Right ventricle myocardium inferior (tissue), 1 donor: ENCODE data around the gene SYAP1. TPM values are rescaled to one million over a fixed set of nuclear protein-coding genes. Genes with fewer than 3 reads are reported as not detected.

Experiments used
- ATAC-seq: fragments of 200-7000 bp; cut with Tn5 transposase; one replicate; pipeline ENCODE4 v1.9.1; 2020; ENCODE audit warnings: mild to moderate bottlenecking, moderate library complexity
- DNase-seq: peaks from one replicate; pipeline ENCODE4 v3.0.0; 2021; ENCODE audit errors: missing footprints
- intact Hi-C: fragments of 100-400 bp; cut with DNase I; formaldehyde crosslinking; loops from one replicate; pipeline ENCODE4 v1.11.0; 2022
- total RNA-seq: library from RNA; stranded (reverse); fragmentation: NEBNext Ultra II Directional; extraction: Animal tissue kit (Norgen Biotek cat#: 25700); gene quantifications from one replicate; pipeline ENCODE4 v1.2.1, GENCODE V29; 2021
- donor health status: DM: no; HTN: yes; CAD: no; lungs with severe emphysema.

The SYAP1 gene
- total RNA-seq, 1 donor from 2014 or later: 19.0 TPM

DNA sequence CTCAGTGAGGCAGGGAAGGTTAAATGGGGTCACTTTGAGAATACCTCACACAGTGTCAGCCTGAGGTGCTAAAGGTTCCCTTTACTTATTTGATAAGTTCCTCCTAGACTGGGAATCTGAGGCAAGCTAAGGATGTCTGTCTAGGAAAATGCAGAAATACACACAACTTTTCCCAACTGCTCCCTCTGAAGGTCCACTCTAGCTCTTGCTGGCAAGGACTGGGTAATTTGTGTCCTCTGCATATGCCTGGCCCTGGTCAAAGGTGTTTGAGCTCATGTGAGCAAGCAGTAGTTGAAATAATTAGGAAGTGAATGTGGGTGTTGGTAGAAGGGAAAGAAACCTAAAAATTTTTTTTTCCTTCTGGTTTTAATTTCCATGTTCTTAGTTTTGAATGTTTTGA, 88.1 kb downstream of the SYAP1 start:
- ATAC-seq: no peak
- intact Hi-C loops: no loop called here
- no peak for DNase-seq

DNA sequence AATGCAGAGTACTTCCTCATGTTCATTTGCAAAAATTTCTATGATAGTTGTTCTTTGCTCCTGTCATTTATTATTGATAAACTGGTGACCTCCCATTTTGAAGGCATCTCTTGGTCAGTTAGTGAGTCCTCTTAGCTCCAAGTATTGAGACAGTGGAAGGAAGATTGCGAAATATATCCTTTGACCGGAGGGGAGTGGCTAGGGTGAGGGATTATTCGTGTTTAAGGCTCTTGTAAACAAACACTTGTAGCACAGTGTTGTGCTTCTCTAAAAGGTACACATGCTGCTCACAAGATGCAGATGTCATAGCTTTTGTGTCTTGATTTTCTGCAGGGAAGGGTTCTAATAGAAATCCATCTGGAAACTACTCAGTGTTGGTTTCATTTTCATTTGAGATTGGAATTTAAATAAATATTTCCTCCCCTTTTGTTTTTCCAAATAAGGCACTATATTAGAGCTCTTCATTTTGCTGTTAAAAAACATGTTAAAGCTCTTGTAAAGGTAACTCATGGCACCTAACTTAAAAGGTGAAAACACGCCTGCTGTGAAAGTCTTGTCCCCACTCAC, 88.6 kb downstream of the SYAP1 start:
- DNase-seq: no peak
- ATAC-seq: peak; percentile 69
- intact Hi-C loops: no loop called here

DNA sequence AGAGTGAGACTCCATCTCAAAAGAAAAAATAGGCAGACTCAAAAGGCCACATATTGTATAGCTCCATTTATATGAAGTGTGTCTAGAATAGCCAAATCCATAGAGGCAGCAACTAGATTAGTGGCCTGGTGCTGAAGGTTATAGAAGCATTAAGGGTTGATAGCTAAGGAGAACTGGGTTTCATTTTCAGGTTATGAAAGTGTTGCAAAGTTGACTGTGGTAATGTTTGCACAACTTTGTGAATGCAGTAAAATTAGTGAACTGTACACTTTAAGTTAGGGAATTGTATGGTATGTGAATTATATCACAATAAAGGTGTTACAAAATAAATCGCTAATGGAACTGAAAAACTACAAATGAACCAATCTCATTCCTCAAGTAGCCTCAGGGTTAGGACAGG, 95.2 kb downstream of the SYAP1 start:
- intact Hi-C loops: no loop called here
- DNase-seq: no peak
- ATAC-seq: no peak

Other genes with a start within 250 kb of the SYAP1 start
- gene S100G, start 69.5 kb upstream of the SYAP1 start, total RNA-seq: not detected
- 4.9 TPM for gene CTPS2, start 6.9 kb upstream of the SYAP1 start, total RNA-seq
- gene TXLNG, start 66.9 kb downstream of the SYAP1 start, total RNA-seq: 5.2 TPM
- gene RBBP7, start 150.8 kb downstream of the SYAP1 start, total RNA-seq: 108 TPM
- gene REPS2, start 227.0 kb downstream of the SYAP1 start, total RNA-seq: 10.1 TPM